Effector memory CD8-positive, alpha-beta T cell (primary cell): Measurements from ENCODE around the gene LGI2.
"Not testable (repeated sequence)": the region's sequence is repeated elsewhere in the genome, so short reads cannot be mapped to it uniquely, and the experiment has no call there.

Source experiments
- ATAC-seq: fragments of 150-1000 bp; cut with Tn5 transposase; replicated peaks from 2 replicates; pipeline ENCODE4 v1.10.0; 2021; ENCODE audit warnings: mild to moderate bottlenecking, moderate library complexity
- DNase-seq, 3 experiments: peaks; one replicate each; pipeline ENCODE4 v3.0.0; 2021
- H3K27ac Mint-ChIP-seq, 2 donors: one replicate each; pipeline ENCODE4 v1.8.0; 2022; ENCODE audit warnings: mild to moderate bottlenecking in 2 of 2, mixed read lengths in 2 of 2, moderate library complexity in 2 of 2
- H3K27me3 Mint-ChIP-seq, 2 donors: one replicate each; pipeline ENCODE4 v1.8.0; 2022; ENCODE audit warnings: mixed read lengths in 2 of 2
- H3K36me3 Mint-ChIP-seq: one replicate; pipeline ENCODE4 v1.8.0; 2022; ENCODE audit warnings: mild to moderate bottlenecking, moderate library complexity, mixed read lengths; ENCODE audit not compliant: insufficient read depth
- H3K4me1 Mint-ChIP-seq, 2 donors: one replicate each; pipeline ENCODE4 v1.8.0; 2022; ENCODE audit warnings: low read depth in 2 of 2, mixed read lengths in 2 of 2
- H3K4me3 Mint-ChIP-seq, 2 donors: one replicate each; pipeline ENCODE4 v1.8.0; 2022; ENCODE audit warnings: mild to moderate bottlenecking in 2 of 2, mixed read lengths in 2 of 2, moderate library complexity in 2 of 2
- H3K9me3 Mint-ChIP-seq, 2 donors: one replicate each; pipeline ENCODE4 v1.8.0; 2022; ENCODE audit warnings: mixed read lengths in 2 of 2

The LGI2 gene

DNA sequence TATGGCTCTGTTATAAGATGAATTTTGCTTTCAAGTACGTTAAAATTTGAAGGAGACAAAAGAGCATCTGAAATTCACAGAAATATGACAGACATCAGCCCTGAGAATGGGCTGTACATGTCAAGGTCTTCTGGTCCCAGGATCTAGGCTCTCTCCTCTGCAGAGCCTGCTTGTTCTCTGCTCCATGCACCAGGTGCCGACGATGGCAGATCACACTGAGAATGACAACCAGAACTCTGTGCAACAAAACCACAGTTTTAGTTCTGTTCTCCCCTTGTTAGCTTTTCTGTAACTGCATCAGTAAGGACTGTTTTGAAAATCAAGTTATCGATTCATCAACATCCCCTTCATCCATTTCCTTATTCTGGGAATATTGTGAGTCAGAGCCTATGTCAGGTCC lies 30.9 kb upstream of the LGI2 start:
- Mint-ChIP-seq H3K27me3 (peaks cover 19 to 25% of the 10 kb centered on the region in 2 donors), H3K36me3 (no peaks in the 10 kb centered on the region), H3K4me1 (no peaks in the 10 kb centered on the region), H3K4me3 (no peak overlapping the region), H3K9me3 (no peaks in the 10 kb centered on the region), H3K27ac (no peak overlapping the region)
- no peak for ATAC-seq
- DNase-seq = no peak

DNA sequence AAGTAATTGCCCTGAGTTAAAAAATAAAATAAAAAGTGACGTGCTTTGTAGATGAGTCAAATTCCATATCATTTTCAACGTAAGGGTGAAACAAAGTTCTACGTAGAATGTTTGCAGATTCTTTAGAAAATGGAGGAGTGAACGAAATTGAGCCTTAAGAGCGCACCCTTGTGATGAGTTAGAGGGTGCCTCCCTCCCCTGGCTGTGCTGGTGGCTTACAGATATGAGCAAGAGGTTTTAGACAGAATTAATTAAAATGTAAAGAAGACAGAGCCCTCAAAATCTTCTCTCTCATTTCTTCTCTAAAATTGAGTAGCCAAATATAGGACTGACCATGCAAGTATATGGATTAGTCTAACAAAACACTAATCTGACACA lies 30.2 kb upstream of the LGI2 start:
- no peak for DNase-seq
- no peaks in the 10 kb centered on the region for H3K4me1 Mint-ChIP-seq

DNA sequence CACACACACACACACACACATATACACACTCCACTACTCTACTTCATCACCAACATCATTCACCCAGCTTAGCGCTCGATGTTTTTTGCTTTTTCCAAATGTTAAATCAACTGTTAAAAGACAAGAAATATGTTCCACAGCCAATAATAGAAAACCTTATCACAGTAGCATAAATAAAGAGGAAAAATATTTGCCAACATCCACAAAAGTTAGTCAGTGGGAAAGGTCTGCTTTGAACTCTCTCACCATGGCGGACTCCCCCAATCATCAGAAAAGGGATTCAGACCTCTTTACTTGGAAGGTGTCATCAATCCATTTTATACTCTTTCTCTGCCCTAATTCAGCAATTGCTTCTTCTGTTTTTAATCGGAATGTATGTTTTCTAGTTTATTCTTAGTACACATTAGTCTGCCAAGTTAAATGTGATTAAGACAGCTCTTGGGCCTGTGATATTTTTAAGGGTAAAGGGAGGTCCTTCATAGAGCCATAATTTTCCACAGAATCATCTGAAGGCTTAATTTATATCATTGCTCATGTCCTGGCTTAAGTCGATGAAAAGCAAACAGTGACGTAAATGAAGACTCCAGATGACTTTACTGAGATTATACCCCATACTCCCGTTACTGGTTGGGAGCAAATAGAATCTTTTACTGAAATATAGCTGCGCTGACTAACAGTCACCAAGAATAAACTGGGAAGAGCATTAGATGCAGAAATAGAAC lies 29.7 kb upstream of the LGI2 start:
- no peak overlapping the region for H3K27ac Mint-ChIP-seq
- no peaks in the 10 kb centered on the region for H3K4me1 Mint-ChIP-seq
- no peak for ATAC-seq
- H3K4me3 Mint-ChIP-seq = no peak overlapping the region
- no peaks in the 10 kb centered on the region for H3K9me3 Mint-ChIP-seq
- DNase-seq = no peak
- H3K27me3 Mint-ChIP-seq = peaks cover 21 to 26% of the 10 kb centered on the region in 2 donors
- H3K36me3 Mint-ChIP-seq = no peaks in the 10 kb centered on the region

More for the DNA sequence above, 30.2 kb upstream of the LGI2 start:
- H3K36me3 Mint-ChIP-seq = no peaks in the 10 kb centered on the region
- H3K9me3 Mint-ChIP-seq = no peaks in the 10 kb centered on the region
- peaks cover 21 to 26% of the 10 kb centered on the region in 2 donors for H3K27me3 Mint-ChIP-seq
- no peak overlapping the region for H3K4me3 Mint-ChIP-seq
- ATAC-seq = no peak
- H3K27ac Mint-ChIP-seq = no peak overlapping the region

DNA sequence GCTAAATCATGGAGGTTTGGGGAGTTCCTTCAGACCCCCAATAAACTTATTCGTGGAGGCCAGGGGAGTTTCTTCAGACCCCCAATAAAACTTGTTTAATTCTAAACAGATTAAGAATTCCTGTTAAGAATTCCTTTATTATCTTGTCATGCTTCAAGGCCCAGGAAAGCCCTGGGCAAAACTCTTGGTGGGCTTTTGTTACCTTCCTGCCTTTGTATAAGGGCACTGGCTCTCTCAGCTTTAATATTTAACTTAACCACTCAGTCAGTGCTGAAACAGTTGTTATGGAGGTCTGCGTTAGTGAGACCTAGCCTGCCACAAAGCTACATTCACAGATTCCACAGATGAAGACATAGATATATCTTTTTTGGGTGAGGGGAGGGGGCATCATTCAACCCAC lies 29.0 kb upstream of the LGI2 start:
- H3K4me1 Mint-ChIP-seq = no peaks in the 10 kb centered on the region
- DNase-seq (no peak), ATAC-seq (no peak)
- H3K27me3 Mint-ChIP-seq = peaks cover 21 to 28% of the 10 kb centered on the region in 2 donors
- no peaks in the 10 kb centered on the region for H3K36me3 Mint-ChIP-seq
- no peak overlapping the region for H3K27ac Mint-ChIP-seq
- H3K4me3 Mint-ChIP-seq = no peak overlapping the region
- H3K9me3 Mint-ChIP-seq = no peaks in the 10 kb centered on the region

DNA sequence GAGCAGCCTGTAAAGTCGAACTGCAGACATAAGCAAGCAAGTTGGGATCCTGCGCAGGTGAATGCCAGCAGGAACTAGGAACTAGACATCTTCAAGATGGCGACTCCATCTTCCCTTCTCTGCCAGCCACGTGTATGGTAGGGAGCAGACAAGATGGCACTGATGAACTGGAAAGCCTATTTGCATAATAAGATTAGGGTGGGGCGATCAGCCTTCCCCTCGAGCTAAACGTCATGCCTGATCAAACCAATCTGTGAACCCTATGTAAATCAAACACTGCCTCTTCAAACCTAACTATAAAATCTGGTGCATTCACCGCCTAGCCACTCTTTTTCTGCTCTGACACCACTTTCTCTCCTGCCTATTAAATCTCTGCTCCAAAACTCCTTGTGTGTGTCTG lies 28.1 kb upstream of the LGI2 start:
- no peaks in the 10 kb centered on the region for H3K9me3 Mint-ChIP-seq
- peaks cover 21 to 37% of the 10 kb centered on the region in 2 donors for H3K27me3 Mint-ChIP-seq
- H3K4me1 Mint-ChIP-seq = no peaks in the 10 kb centered on the region
- DNase-seq = no peak
- H3K27ac Mint-ChIP-seq = no peak overlapping the region
- ATAC-seq = no peak
- no peak overlapping the region for H3K4me3 Mint-ChIP-seq
- H3K36me3 Mint-ChIP-seq = no peaks in the 10 kb centered on the region

DNA sequence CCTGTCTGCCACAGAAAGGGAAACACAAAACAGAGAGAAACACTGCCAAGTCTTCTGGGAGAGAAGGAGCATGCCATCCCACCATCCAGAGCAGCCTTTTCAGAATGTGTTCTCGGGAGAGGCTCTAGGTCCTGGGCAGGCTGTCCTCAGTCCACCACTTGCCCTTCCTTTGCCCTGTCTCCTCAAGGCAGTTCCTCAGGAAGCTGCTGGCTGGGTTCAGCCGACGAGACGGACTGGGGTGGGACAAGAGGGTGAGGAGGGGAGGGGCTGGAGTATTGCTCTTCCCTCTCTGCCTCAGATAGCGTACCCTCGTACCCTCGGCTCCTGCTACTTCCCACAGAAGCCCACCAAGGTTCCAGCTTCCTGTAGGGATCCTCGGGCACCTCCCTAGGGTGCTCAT lies 26.6 kb upstream of the LGI2 start:
- H3K4me1 Mint-ChIP-seq = no peaks in the 10 kb centered on the region
- H3K27ac Mint-ChIP-seq = no peak overlapping the region
- H3K9me3 Mint-ChIP-seq = no peaks in the 10 kb centered on the region
- no peak for DNase-seq
- peaks cover 14 to 40% of the 10 kb centered on the region in 2 donors for H3K27me3 Mint-ChIP-seq
- H3K4me3 Mint-ChIP-seq = no peak overlapping the region
- ATAC-seq = no peak
- no peaks in the 10 kb centered on the region for H3K36me3 Mint-ChIP-seq

DNA sequence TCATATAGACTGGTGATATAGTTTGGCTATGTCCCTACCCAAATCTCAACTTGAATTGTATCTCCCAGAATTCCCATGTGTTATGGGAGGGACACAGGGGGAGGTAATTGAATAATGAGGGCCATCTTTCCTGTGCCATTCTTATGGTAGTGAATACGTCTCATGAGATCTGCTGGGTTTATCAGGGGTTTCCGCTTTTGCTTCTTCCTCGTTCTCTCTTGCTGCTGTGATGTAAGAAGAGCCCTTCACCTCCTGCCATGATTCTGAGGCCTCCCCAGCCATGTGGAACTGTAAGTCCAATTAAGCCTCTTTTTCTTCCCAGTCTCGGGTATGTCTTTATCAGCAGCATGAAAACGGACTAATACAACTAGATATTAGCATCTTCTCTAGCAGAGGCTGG lies 21.3 kb upstream of the LGI2 start:
- DNase-seq, H3K36me3 Mint-ChIP-seq, H3K4me3 Mint-ChIP-seq, ATAC-seq, H3K4me1 Mint-ChIP-seq, H3K9me3 Mint-ChIP-seq, H3K27ac Mint-ChIP-seq: not testable (repeated sequence)
- H3K27me3 Mint-ChIP-seq = peaks cover 26 to 62% of the 10 kb centered on the region in 2 donors

DNA sequence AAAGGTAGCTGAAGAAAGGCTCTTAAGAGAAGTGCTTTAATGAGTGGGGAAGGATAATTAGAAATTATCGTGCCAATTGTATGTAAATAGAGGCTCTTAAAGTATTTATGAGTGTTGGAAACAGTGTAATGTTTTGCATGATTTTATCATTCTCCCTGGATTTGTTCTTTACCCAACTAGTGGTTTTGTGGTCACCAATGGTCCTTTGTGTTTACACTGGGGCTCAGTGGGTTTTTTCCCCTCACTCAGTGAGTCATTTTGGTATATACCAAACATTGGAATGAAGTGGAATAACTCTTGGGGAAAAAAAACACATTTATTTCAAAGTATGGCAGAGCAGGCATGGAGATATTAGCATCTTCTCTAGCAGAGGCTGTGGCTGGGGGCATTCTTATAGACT lies 20.8 kb upstream of the LGI2 start:
- no peak overlapping the region for H3K4me3 Mint-ChIP-seq
- ATAC-seq (no peak), DNase-seq (no peak)
- no peaks in the 10 kb centered on the region for H3K9me3 Mint-ChIP-seq
- H3K4me1 Mint-ChIP-seq = no peaks in the 10 kb centered on the region
- peaks cover 21 to 57% of the 10 kb centered on the region in 2 donors for H3K27me3 Mint-ChIP-seq
- H3K27ac Mint-ChIP-seq = no peak overlapping the region
- H3K36me3 Mint-ChIP-seq = no peaks in the 10 kb centered on the region

DNA sequence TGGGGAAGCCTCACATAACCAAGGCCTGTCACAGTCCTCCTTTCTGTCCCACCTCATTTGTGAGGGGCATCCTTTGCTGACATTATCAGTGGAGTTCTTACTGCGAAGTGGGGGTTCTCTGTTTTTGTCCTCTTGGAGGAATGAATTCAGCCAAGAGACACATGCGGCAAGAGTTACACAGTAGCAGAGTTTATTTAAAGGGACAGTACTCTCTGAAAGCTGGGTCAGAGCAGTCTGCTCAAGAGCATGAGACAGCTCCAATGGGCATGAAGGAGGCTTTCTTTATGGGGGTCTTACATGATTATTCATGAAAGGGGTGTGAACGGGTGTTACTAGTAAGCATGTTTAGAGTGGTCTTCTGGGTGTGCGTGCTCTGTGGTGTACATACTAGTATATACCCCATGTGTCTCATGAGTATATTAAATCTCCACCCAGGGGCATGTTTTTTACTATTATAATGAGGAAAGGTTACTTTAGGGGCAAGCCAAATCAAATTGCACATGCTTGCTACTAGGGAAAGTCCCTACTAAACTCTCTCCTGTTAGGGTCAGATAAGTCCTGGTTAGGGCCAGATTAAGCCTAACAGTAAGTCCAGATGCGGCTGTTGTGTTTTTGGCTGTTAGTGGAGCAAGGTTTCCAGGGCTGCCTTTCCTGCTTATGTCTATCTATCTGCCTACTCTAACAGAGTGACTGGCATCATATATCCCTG lies 19.8 kb upstream of the LGI2 start:
- Mint-ChIP-seq H3K9me3 (no peaks in the 10 kb centered on the region), H3K4me1 (no peaks in the 10 kb centered on the region), H3K27me3 (peaks cover 20 to 56% of the 10 kb centered on the region in 2 donors), H3K27ac (no peak overlapping the region), H3K36me3 (no peaks in the 10 kb centered on the region), H3K4me3 (no peak overlapping the region)
- DNase-seq (no peak), ATAC-seq (no peak)

DNA sequence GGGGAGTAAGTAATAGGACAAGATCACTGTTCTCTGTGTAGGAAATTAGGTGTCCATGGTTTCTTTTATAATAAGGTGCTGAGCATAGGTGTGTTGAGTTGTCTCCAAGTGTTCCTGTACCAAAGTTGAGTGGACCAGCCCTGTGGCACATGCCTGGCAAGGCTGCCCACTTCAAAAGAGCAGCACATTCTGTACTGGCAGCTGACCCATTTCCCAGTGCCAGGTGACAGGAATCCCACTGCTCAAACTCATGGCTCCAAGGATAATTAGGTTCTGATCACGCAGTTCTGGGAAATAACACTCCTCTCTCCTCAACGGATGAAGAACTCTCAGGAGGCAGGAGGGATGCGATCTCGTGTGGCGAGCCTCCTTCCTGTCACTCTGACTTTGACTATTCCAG lies 12.8 kb upstream of the LGI2 start:
- no peaks in the 10 kb centered on the region for H3K36me3 Mint-ChIP-seq
- H3K27me3 Mint-ChIP-seq = peaks cover 34 to 39% of the 10 kb centered on the region in 2 donors
- no peak for ATAC-seq
- no peaks in the 10 kb centered on the region for H3K4me1 Mint-ChIP-seq
- DNase-seq = no peak
- H3K27ac Mint-ChIP-seq = no peak overlapping the region
- no peak overlapping the region for H3K4me3 Mint-ChIP-seq
- no peaks in the 10 kb centered on the region for H3K9me3 Mint-ChIP-seq

DNA sequence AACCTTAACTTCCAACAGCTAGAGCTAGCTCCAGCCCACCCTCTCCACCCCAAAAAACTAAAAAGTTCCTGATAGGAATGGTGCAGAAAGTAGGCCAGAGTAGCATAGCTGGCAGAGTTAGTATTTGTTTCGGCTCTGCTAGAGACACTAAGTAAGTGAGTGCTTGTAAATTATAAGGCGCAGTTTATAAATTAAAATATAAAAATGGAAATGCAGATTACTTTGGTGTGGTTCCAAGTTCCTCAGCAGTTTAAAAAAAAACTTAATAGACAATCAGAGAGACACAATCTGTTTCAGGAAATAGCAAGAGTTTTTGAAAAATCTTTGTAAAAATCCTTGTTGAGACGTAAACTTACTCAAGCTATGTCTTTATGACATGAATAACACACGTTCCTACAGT lies 2.8 kb upstream of the LGI2 start:
- Mint-ChIP-seq H3K4me3 (no peak overlapping the region), H3K36me3 (no peaks in the 10 kb centered on the region), H3K9me3 (peaks cover 3 to 7% of the 10 kb centered on the region in 2 donors), H3K27ac (no peak overlapping the region), H3K4me1 (peaks cover 3 to 7% of the 10 kb centered on the region in 2 donors), H3K27me3 (peaks cover 40 to 63% of the 10 kb centered on the region in 2 donors)
- DNase-seq (no peak), ATAC-seq (no peak)

DNA sequence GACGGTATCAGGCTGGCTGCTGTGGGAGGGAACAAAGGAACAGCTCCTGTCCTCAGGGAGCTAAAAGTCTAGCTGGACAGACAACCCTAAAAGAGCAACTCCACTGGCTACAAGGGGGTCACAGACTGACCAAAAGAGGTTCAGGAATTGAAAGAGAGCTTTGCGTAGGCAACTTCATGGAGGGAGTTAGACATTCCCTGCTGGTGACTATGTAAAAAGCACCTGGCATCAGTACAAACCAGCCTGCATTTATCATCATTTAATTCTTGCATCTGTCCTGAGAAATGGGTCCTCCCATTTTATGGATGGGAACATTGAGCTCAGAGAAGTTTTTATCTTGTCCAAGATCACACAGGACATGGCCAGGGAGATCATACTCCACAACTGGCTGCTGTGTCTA lies 1.4 kb upstream of the LGI2 start:
- no peak overlapping the region for H3K27ac Mint-ChIP-seq
- H3K4me1 Mint-ChIP-seq = peaks cover 3 to 7% of the 10 kb centered on the region in 2 donors
- H3K9me3 Mint-ChIP-seq = peaks cover 3 to 7% of the 10 kb centered on the region in 2 donors
- no peaks in the 10 kb centered on the region for H3K36me3 Mint-ChIP-seq
- DNase-seq (no peak), ATAC-seq (no peak)
- peaks cover 52 to 77% of the 10 kb centered on the region in 2 donors for H3K27me3 Mint-ChIP-seq
- no peak overlapping the region for H3K4me3 Mint-ChIP-seq

DNA sequence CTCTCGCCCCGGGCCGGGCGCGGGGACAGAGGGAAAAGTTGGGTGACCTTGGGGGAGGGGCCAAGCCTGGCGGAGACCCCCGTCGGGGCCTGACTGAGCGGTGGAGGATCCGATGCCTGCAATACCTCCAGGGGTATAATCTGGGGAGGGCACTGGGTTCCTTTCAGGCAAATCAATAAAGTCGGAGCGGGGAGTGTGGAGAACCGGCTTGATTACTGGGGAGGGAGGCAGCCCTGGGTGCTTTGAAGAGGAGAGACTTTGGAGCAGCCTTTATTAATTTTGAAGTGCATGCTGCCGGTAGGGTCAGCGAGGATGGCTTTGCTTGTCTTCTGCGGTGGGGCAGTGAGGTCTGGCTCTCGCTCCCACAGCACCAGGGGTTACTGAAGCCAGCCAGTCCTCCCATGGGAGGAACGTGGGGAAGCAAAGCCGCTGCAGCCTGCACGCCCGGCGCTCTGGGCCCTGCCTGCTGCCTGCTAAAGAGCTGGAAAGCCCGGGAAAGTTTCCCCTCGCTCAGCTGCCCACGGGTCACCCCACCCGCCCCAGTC lies 403 bp upstream of the LGI2 start:
- DNase-seq (no peak), ATAC-seq (no peak)
- Mint-ChIP-seq H3K4me3 (no peak overlapping the region), H3K36me3 (no peaks in the 10 kb centered on the region), H3K9me3 (peaks cover 0 to 3% of the 10 kb centered on the region in 2 donors), H3K27me3 (peaks cover 60 to 87% of the 10 kb centered on the region in 2 donors), H3K27ac (no peak overlapping the region), H3K4me1 (peaks cover 3 to 7% of the 10 kb centered on the region in 2 donors)
